Natural killer cell (primary cell): ENCODE data around the gene EGFLAM. TPM values are rescaled to one million over a fixed set of nuclear protein-coding genes. Genes with fewer than 3 reads are reported as not detected.
"Not testable (repeated sequence)": the region's sequence is repeated elsewhere in the genome, so short reads cannot be mapped to it uniquely, and the experiment has no call there.

Source experiments
- ATAC-seq, 3 donors: fragments of 150-1000 bp in 2 of 3; fragments of 200-7000 bp in 1 of 3; cut with Tn5 transposase; 1 replicate in 1 of 3; 2 replicates in 2 of 3; pipeline ENCODE4 v1.10.0; 2021; ENCODE audit warnings: mild to moderate bottlenecking in 2 of 3, moderate library complexity in 2 of 3
- DNase-seq, 2 donors: peaks; one replicate each; pipeline versions ENCODE4 v3.0.0 to v3.0.0-alpha.2; 2013 to 2021; ENCODE audit warnings: mixed read lengths in 1 of 2
- H3K27ac ChIP-seq: one replicate; pipeline ENCODE4 v1.5.1; 2013; ENCODE audit warnings: mild to moderate bottlenecking, low read length
- H3K27me3 ChIP-seq: one replicate; pipeline ENCODE4 v1.6.1; 2013; ENCODE audit warnings: low read length; ENCODE audit not compliant: control insufficient read depth, insufficient read depth
- H3K36me3 ChIP-seq: one replicate; pipeline ENCODE4 v1.6.1; 2013; ENCODE audit warnings: low read length; ENCODE audit not compliant: control insufficient read depth, insufficient read depth
- H3K4me1 ChIP-seq: one replicate; pipeline ENCODE4 v1.6.1; 2013; ENCODE audit warnings: low read length; ENCODE audit not compliant: control insufficient read depth, insufficient read depth
- H3K4me3 ChIP-seq: one replicate; pipeline ENCODE4 v1.5.1; 2013; ENCODE audit warnings: low read length
- H3K9me3 ChIP-seq: one replicate; pipeline ENCODE4 v1.6.1; 2013; ENCODE audit warnings: low read length; ENCODE audit not compliant: control insufficient read depth, insufficient read depth
- H3K27ac Mint-ChIP-seq, 2 donors: one replicate each; pipeline ENCODE4 v1.8.0; 2022; ENCODE audit warnings: mild to moderate bottlenecking in 2 of 2, mixed read lengths in 2 of 2, moderate library complexity in 1 of 2
- H3K27me3 Mint-ChIP-seq, 2 donors: one replicate each; pipeline ENCODE4 v1.8.0; 2022; ENCODE audit warnings: low read depth in 2 of 2, mixed read lengths in 2 of 2
- H3K36me3 Mint-ChIP-seq: one replicate; pipeline ENCODE4 v1.8.0; 2022; ENCODE audit warnings: mixed read lengths
- H3K4me1 Mint-ChIP-seq, 2 donors: one replicate each; pipeline ENCODE4 v1.8.0; 2022; ENCODE audit warnings: mixed read lengths in 2 of 2
- H3K4me3 Mint-ChIP-seq: one replicate; pipeline ENCODE4 v1.8.0; 2022; ENCODE audit warnings: mild to moderate bottlenecking, moderate library complexity, mixed read lengths
- H3K9me3 Mint-ChIP-seq, 2 donors: one replicate each; pipeline ENCODE4 v1.8.0; 2022; ENCODE audit warnings: mixed read lengths in 2 of 2
- CTCF ChIP-seq: fragments of 200-600 bp; IDR thresholded peaks from one replicate; pipeline ENCODE4 v1.8.0; 2022; ENCODE audit warnings: antibody characterized with exemption
- WGBS: methylation state at CpG from one replicate; pipeline ENCODE4 v1.1.7; 2013; ENCODE audit warnings: missing lambda C conversion rate; ENCODE audit not compliant: insufficient coverage; 5-methylcytosine and 5-hydroxymethylcytosine counted together
- intact Hi-C: fragments of 100-400 bp; cut with micrococcal nuclease; formaldehyde crosslinking; loops from one replicate; pipeline ENCODE4 v1.14.2; 2022
- total RNA-seq, 4 donors: library from RNA; stranded (reverse); fragments of 120-200 nt in 1 of 4; gene quantifications; one replicate each; pipeline versions ENCODE4 v1.2.3 to v1.2.4, GENCODE V29; 2013 to 2022

EGFLAM gene
- total RNA-seq, 3 donors from 2014 or later (not counting 1 experiment from before 2014, with no cell fraction given), result not detected

GRCh38 chr5:38414348-38414747 lies 156.0 kb downstream of the EGFLAM start:
- H3K4me1 ChIP-seq, result no peaks in the 10 kb centered on the region
- H3K27me3 ChIP-seq, result no peaks in the 10 kb centered on the region
- no peaks in the 10 kb centered on the region for H3K36me3 ChIP-seq
- no peaks in the 10 kb centered on the region for H3K9me3 ChIP-seq
- Mint-ChIP-seq H3K27ac (no peak overlapping the region), H3K9me3 (no peaks in the 10 kb centered on the region), H3K27me3 (peaks cover 0 to 27% of the 10 kb centered on the region in 2 donors), H3K4me3 (no peak overlapping the region), H3K4me1 (no peaks in the 10 kb centered on the region), H3K36me3 (no peaks in the 10 kb centered on the region)
- intact Hi-C loops, result no loop called here
- TF ChIP-seq CTCF, result no peak
- no peak overlapping the region for H3K4me3 ChIP-seq
- DNase-seq (no peak), ATAC-seq (no peak)
- 73% methylated on average over 4 of the region's 4 CpGs for WGBS
- no peak overlapping the region for H3K27ac ChIP-seq

GRCh38 chr5:38415772-38416171 lies 157.4 kb downstream of the EGFLAM start:
- peaks cover 0 to 35% of the 10 kb centered on the region in 2 donors for H3K27me3 Mint-ChIP-seq
- H3K36me3 ChIP-seq, H3K4me1 ChIP-seq, H3K4me3 ChIP-seq, H3K27ac ChIP-seq, H3K36me3 Mint-ChIP-seq, H3K4me1 Mint-ChIP-seq, ATAC-seq, intact Hi-C loops, H3K27me3 ChIP-seq, DNase-seq, H3K9me3 Mint-ChIP-seq, H3K9me3 ChIP-seq, H3K4me3 Mint-ChIP-seq, H3K27ac Mint-ChIP-seq: not testable (repeated sequence)
- 34% methylated on average over 2 of the region's 5 CpGs for WGBS

DNA sequence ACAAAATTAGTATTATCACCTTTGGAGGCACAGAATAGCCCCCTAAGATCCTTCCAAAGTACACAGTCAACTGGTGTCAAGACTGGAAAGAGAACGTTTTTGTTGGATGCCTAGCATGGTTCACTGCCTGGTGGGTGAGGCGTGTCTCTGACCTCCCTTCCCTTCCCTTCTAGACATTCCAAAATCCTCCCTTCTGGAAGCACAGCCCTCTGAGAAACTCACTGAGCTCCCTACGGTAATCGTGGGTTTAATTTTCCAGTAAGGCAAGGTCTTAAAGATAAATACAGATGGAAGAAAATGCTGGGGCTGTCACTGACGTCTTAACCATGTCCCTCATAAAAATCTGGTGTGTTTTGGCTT lies 159.3 kb downstream of the EGFLAM start:
- H3K36me3 Mint-ChIP-seq, result no peaks in the 10 kb centered on the region
- no peaks in the 10 kb centered on the region for H3K4me1 ChIP-seq
- no peak overlapping the region for H3K4me3 ChIP-seq
- H3K9me3 Mint-ChIP-seq, result no peaks in the 10 kb centered on the region
- no peak overlapping the region for H3K27ac Mint-ChIP-seq
- 69% methylated on average over 5 of the region's 5 CpGs for WGBS
- no peaks in the 10 kb centered on the region for H3K9me3 ChIP-seq
- no peak overlapping the region for H3K4me3 Mint-ChIP-seq
- H3K27me3 ChIP-seq, result no peaks in the 10 kb centered on the region
- TF ChIP-seq CTCF, result no peak
- DNase-seq, result no peak
- no peak for ATAC-seq
- H3K27ac ChIP-seq, result no peak overlapping the region
- no peaks in the 10 kb centered on the region for H3K4me1 Mint-ChIP-seq
- intact Hi-C loops, result no loop called here
- H3K36me3 ChIP-seq, result no peaks in the 10 kb centered on the region
- peaks cover 9 to 48% of the 10 kb centered on the region in 2 donors for H3K27me3 Mint-ChIP-seq

GRCh38 chr5:38420246-38420645 lies 161.9 kb downstream of the EGFLAM start:
- ATAC-seq (no peak), DNase-seq (no peak)
- no peak overlapping the region for H3K27ac Mint-ChIP-seq
- Histone ChIP-seq H3K4me3 (no peak overlapping the region), H3K4me1 (no peaks in the 10 kb centered on the region), H3K27me3 (peaks cover 3% of the 10 kb centered on the region), H3K27ac (no peak overlapping the region), H3K36me3 (no peaks in the 10 kb centered on the region), H3K9me3 (no peaks in the 10 kb centered on the region)
- intact Hi-C loops, result no loop called here
- TF ChIP-seq CTCF, result no peak
- H3K4me1 Mint-ChIP-seq, result no peaks in the 10 kb centered on the region
- no peaks in the 10 kb centered on the region for H3K36me3 Mint-ChIP-seq
- H3K9me3 Mint-ChIP-seq, result no peaks in the 10 kb centered on the region
- H3K27me3 Mint-ChIP-seq, result peaks cover 16 to 42% of the 10 kb centered on the region in 2 donors
- H3K4me3 Mint-ChIP-seq, result no peak overlapping the region
- WGBS, result no CpG with 5 or more reads among the region's 2 CpGs
